HCT116 (cell line): ENCODE results near the gene SUN3. TPM values are rescaled to one million over a fixed set of nuclear protein-coding genes. Genes with fewer than 3 reads are reported as not detected.

ENCODE experiments used
- ATAC-seq: fragments of 200-7000 bp; cut with Tn5 transposase; 2 replicates; pipeline ENCODE4 v1.9.1; 2020; ENCODE audit warnings: mild to moderate bottlenecking, moderate library complexity
- BruUV-seq: library from RNA; stranded (reverse); fragments of 400-500 nt; replicated peaks from 2 replicates; lab custom pipeline; 2021; lab: Mats Ljungman, UMichigan
- CTCF ChIA-PET: fragments of 300-600 bp; sonication (Branson Sonifier 250); formaldehyde crosslinking; loops from one replicate; lab custom pipeline; 2021; ENCODE audit warnings: antibody characterized with exemption; lab: Charles Lee
- POLR2A ChIA-PET: fragments of 300-600, 350-600 bp; sonication (Branson Sonifier 250); formaldehyde crosslinking; loops from one replicate; lab custom pipeline; 2021; ENCODE audit warnings: antibody characterized with exemption; lab: Charles Lee
- RAD21 ChIA-PET, 2 experiments: fragments of 300-600 bp; sonication (Branson Sonifier 250); formaldehyde crosslinking; loops; one replicate each; lab custom pipeline; 2023; ENCODE audit warnings: low total read pairs in 2 of 2; ENCODE audit not compliant: uncharacterized antibody in 2 of 2, unreplicated experiment in 2 of 2, low non-redundant PET in 1 of 2; lab: Charles Lee
- DNase-seq: peaks from one replicate; pipeline ENCODE4 v3.0.0-alpha.2; 2010; ENCODE audit warnings: low read depth, low spot score
- H2AFZ ChIP-seq: fragments of 200-600 bp; shearing (Covaris generic), sonication (generic); 2 replicates; pipeline ENCODE4 v1.6.1; 2017; ENCODE audit warnings: low read depth, mixed run types, mixed read lengths, antibody characterized with exemption, low read length; ENCODE audit not compliant: poor library complexity, severe bottlenecking
- H3K27ac ChIP-seq: 2 replicates; pipeline ENCODE4 v1.5.1; 2012; ENCODE audit warnings: low read depth, low read length
- H3K27me3 ChIP-seq: fragments of 200-600 bp; sonication (generic); 2 replicates; pipeline ENCODE4 v1.6.1; 2016; ENCODE audit warnings: mixed run types, low read length, mixed read lengths; ENCODE audit not compliant: insufficient read depth
- H3K36me3 ChIP-seq, 2 experiments: fragments of 200-500 bp in 1 of 2; fragments of 200-600 bp in 1 of 2; sonication (Bioruptor generic) in 1 of 2; sonication (generic) in 1 of 2; 2 replicates each; pipeline versions ENCODE4 v1.5.1 to v1.6.1; 2014 to 2016; ENCODE audit warnings: low read length in 2 of 2, inconsistent platforms in 1 of 2, mixed read lengths in 1 of 2, mixed run types in 1 of 2; ENCODE audit not compliant: insufficient read depth in 2 of 2, control insufficient read depth in 1 of 2
- H3K4me1 ChIP-seq, 2 experiments: fragments of 200-600 bp in 1 of 2; sonication (generic) in 1 of 2; 2 replicates each; pipeline versions ENCODE4 v1.5.1 to v1.6.1; 2012 to 2017; ENCODE audit warnings: low read length in 2 of 2, inconsistent platforms in 1 of 2, mild to moderate bottlenecking in 1 of 2, mixed read lengths in 1 of 2, mixed run types in 1 of 2, moderate library complexity in 1 of 2; ENCODE audit not compliant: insufficient read depth in 2 of 2, control insufficient read depth in 1 of 2
- H3K4me2 ChIP-seq: fragments of 200-600 bp; sonication (generic); 2 replicates; pipeline ENCODE4 v1.6.1; 2017; ENCODE audit warnings: mixed run types, low read length, mixed read lengths
- H3K4me3 ChIP-seq, 2 experiments: fragments of 200-600 bp in 1 of 2; sonication (generic) in 1 of 2; replicated peaks in 1 of 2; 2 replicates each; pipeline ENCODE4 v1.5.1; 2011 to 2016; ENCODE audit warnings: low read length in 2 of 2, control low read depth in 1 of 2, low read depth in 1 of 2, mild to moderate bottlenecking in 1 of 2, mixed read lengths in 1 of 2, mixed run types in 1 of 2
- H3K79me2 ChIP-seq: fragments of 200-600 bp; sonication (generic); 2 replicates; pipeline ENCODE4 v1.6.1; 2017; ENCODE audit warnings: mild to moderate bottlenecking, mixed run types, low read length, moderate library complexity, mixed read lengths; ENCODE audit not compliant: insufficient read depth
- H3K9ac ChIP-seq: fragments of 200-600 bp; sonication (generic); 2 replicates; pipeline ENCODE4 v1.6.1; 2016; ENCODE audit warnings: low read length, mixed read lengths
- H3K9me2 ChIP-seq: fragments of 200-600 bp; sonication (generic), shearing (Covaris generic); 2 replicates; pipeline ENCODE4 v1.6.1; 2017; ENCODE audit warnings: mixed run types, mild to moderate bottlenecking, moderate library complexity; ENCODE audit not compliant: insufficient read depth
- H3K9me3 ChIP-seq, 2 experiments: fragments of 200-500 bp in 1 of 2; fragments of 200-600 bp in 1 of 2; sonication (Bioruptor generic) in 1 of 2; sonication (generic) in 1 of 2; 2 replicates each; pipeline ENCODE4 v1.6.1; 2014 to 2017; ENCODE audit warnings: low read length in 2 of 2, mixed read lengths in 2 of 2, inconsistent platforms in 1 of 2, low read depth in 1 of 2, mild to moderate bottlenecking in 1 of 2, mixed run types in 1 of 2, moderate library complexity in 1 of 2; ENCODE audit not compliant: control insufficient read depth in 1 of 2, insufficient read depth in 1 of 2
- H4K20me1 ChIP-seq: fragments of 200-600 bp; sonication (generic), shearing (Covaris generic); 2 replicates; pipeline ENCODE4 v1.6.1; 2017; ENCODE audit warnings: mixed run types, mild to moderate bottlenecking, moderate library complexity; ENCODE audit not compliant: insufficient read depth
- CBX3 ChIP-seq: IDR thresholded peaks from 2 replicates; pipeline ENCODE4 v1.6.1; 2012; ENCODE audit warnings: low read depth
- CEBPB ChIP-seq: IDR thresholded peaks from 2 replicates; pipeline ENCODE4 v1.6.1; 2012; ENCODE audit warnings: low read depth
- ELF1 ChIP-seq: IDR thresholded peaks from 2 replicates; pipeline ENCODE4 v1.6.1; 2012; ENCODE audit warnings: low read depth, borderline replicate concordance
- EZH2 ChIP-seq: fragments of 200-600 bp; sonication (generic); IDR thresholded peaks from 2 replicates; pipeline ENCODE4 v1.6.1; 2017; ENCODE audit warnings: antibody characterized with exemption, mixed run types
- EZH2phosphoT487 ChIP-seq: fragments of 200-600 bp; IDR thresholded peaks from 2 replicates; pipeline ENCODE4 v1.6.1; 2018; ENCODE audit warnings: antibody characterized with exemption, borderline replicate concordance
- FOSL1 ChIP-seq: IDR thresholded peaks from 2 replicates; pipeline ENCODE4 v1.6.1; 2012; ENCODE audit warnings: low read depth
- JUND ChIP-seq: IDR thresholded peaks from 2 replicates; pipeline ENCODE4 v1.6.1; 2012
- POLR2A ChIP-seq: IDR thresholded peaks from 2 replicates; pipeline ENCODE4 v1.7.0; 2011; ENCODE audit warnings: borderline replicate concordance; ENCODE audit not compliant: insufficient read depth, insufficient read length; ENCODE audit errors: extremely low read depth
- POLR2AphosphoS5 ChIP-seq: IDR thresholded peaks from 2 replicates; pipeline ENCODE4 v1.6.1; 2011; ENCODE audit warnings: mild to moderate bottlenecking, low read depth, low read length, moderate library complexity
- SIN3A ChIP-seq: IDR thresholded peaks from 2 replicates; pipeline ENCODE4 v1.6.1; 2012; ENCODE audit warnings: low read depth
- SP1 ChIP-seq: IDR thresholded peaks from 2 replicates; pipeline ENCODE4 v1.6.1; 2012; ENCODE audit warnings: low read depth
- SRF ChIP-seq: IDR thresholded peaks from 2 replicates; pipeline ENCODE4 v1.6.1; 2012; ENCODE audit warnings: low read depth
- TCF7L2 ChIP-seq: IDR thresholded peaks from 2 replicates; pipeline ENCODE4 v1.7.0; 2011; ENCODE audit warnings: borderline replicate concordance, inconsistent platforms; ENCODE audit not compliant: insufficient read depth, insufficient read length; ENCODE audit errors: extremely low read depth
- ZFX ChIP-seq: fragments of 450-650 bp; IDR thresholded peaks from 2 replicates; pipeline ENCODE4 v1.6.1; 2017
- ZNF274 ChIP-seq: fragments of 200-500 bp; sonication (Bioruptor generic); IDR thresholded peaks from 2 replicates; pipeline ENCODE4 v1.6.1; 2014; ENCODE audit warnings: mild to moderate bottlenecking, low read depth, low read length, inconsistent platforms
- intact Hi-C: fragments of 100-400 bp; cut with micrococcal nuclease; formaldehyde crosslinking; loops from 2 replicates; pipeline ENCODE4 v1.10.0; 2022
- total RNA-seq: library from RNA; stranded (reverse); gene quantifications from one replicate; pipeline ENCODE4 v1.2.1, GENCODE V29; 2021; ENCODE audit not compliant: unreplicated experiment
- TF ChIP-seq, protein P1 (sequence below): IDR thresholded peaks from 2 replicates; pipeline ENCODE4 v1.6.1; 2012; ENCODE audit warnings: low read depth
- TF ChIP-seq, protein P2 (sequence below): IDR thresholded peaks from 2 replicates; pipeline ENCODE4 v1.6.1; 2012
- TF ChIP-seq, protein P3 (sequence below): IDR thresholded peaks from 2 replicates; pipeline ENCODE4 v1.6.1; 2012
- TF ChIP-seq, protein P4 (sequence below), 3 experiments: fragments of 200-600 bp in 1 of 3; sonication (generic) in 1 of 3; IDR thresholded peaks in 2 of 3; conservative IDR thresholded peaks in 1 of 3; 2 replicates each; pipeline ENCODE4 v1.5.1; 2012 to 2017; ENCODE audit warnings: low read depth in 2 of 3, low read length in 2 of 3, antibody characterized with exemption in 1 of 3, borderline replicate concordance in 1 of 3, control low read depth in 1 of 3, mild to moderate bottlenecking in 1 of 3, mixed read lengths in 1 of 3, mixed run types in 1 of 3, moderate library complexity in 1 of 3; ENCODE audit not compliant: insufficient read depth in 1 of 3
- TF ChIP-seq, protein P5 (sequence below): IDR thresholded peaks from 2 replicates; pipeline ENCODE4 v1.6.1; 2011; ENCODE audit warnings: mild to moderate bottlenecking, low read length, moderate library complexity; ENCODE audit not compliant: insufficient replicate concordance; ENCODE audit errors: extremely low read depth

The SUN3 gene
- total RNA-seq, 1 experiment from 2014 or later, result 4.5 TPM

DNA sequence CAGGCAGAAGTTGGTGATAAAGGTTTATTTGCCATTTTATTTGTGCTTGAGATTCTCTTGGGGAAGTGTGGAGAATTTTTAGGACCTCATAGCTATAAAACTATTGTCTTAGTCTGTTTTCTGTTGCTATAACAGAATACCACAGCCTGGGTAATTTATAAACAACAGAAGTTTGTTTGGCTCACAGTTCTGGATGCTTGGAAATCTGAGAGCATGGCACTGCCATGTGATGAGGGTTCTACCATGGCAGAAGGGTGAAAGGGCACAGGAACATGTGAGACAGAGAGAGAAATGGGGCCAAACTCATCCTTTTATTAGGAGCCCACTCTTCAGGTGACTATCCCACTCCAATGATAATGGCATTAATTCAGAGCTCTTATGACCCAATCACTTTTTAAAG lies 12.3 kb downstream of the SUN3 start (continued):
- TF ChIP-seq POLR2AphosphoS5, result no peak
- TF ChIP-seq, all 23 proteins: peak for 0

DNA sequence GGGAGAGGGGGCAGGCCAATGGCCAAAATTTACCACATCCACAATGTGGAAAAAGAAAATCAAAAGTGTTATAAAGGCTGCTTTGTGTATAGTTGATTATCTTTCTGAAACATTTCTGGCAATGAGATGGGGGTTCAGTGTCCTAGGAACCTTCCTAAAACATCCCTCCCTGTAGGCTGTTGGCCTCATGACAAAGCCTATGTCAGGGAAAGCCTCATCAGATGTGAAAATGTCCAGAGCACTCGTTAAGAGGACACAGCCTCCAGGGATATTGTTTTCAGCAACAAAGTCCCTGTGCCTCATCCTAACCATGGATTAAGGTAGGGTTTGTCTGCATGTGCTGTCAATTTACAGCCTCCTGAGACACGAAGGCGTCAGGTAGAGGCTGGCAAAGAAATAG lies 17.0 kb downstream of the SUN3 start:
- Histone ChIP-seq H3K27ac (no peak overlapping the region), H3K9ac (no peak overlapping the region), H3K4me3 (no peak overlapping the region), H3K9me3 (no peaks in the 10 kb centered on the region), H3K4me1 (no peaks in the 10 kb centered on the region), H3K4me2 (no peak overlapping the region), H3K9me2 (no peaks in the 10 kb centered on the region), H4K20me1 (no peaks in the 10 kb centered on the region), H3K27me3 (no peaks in the 10 kb centered on the region), H3K79me2 (no peaks in the 10 kb centered on the region), H2AFZ (no peak overlapping the region), H3K36me3 (no peaks in the 10 kb centered on the region)
- TF ChIP-seq POLR2A (no peak), TCF7L2 (no peak), ZFX (no peak), SRF (no peak), ZNF274 (no peak), POLR2AphosphoS5 (no peak), SP1 (no peak), EZH2 (no peak), JUND (no peak), SIN3A (no peak), EZH2phosphoT487 (no peak), CBX3 (no peak), ELF1 (no peak), FOSL1 (no peak), CEBPB (no peak)
- TF ChIP-seq, protein P1, sequence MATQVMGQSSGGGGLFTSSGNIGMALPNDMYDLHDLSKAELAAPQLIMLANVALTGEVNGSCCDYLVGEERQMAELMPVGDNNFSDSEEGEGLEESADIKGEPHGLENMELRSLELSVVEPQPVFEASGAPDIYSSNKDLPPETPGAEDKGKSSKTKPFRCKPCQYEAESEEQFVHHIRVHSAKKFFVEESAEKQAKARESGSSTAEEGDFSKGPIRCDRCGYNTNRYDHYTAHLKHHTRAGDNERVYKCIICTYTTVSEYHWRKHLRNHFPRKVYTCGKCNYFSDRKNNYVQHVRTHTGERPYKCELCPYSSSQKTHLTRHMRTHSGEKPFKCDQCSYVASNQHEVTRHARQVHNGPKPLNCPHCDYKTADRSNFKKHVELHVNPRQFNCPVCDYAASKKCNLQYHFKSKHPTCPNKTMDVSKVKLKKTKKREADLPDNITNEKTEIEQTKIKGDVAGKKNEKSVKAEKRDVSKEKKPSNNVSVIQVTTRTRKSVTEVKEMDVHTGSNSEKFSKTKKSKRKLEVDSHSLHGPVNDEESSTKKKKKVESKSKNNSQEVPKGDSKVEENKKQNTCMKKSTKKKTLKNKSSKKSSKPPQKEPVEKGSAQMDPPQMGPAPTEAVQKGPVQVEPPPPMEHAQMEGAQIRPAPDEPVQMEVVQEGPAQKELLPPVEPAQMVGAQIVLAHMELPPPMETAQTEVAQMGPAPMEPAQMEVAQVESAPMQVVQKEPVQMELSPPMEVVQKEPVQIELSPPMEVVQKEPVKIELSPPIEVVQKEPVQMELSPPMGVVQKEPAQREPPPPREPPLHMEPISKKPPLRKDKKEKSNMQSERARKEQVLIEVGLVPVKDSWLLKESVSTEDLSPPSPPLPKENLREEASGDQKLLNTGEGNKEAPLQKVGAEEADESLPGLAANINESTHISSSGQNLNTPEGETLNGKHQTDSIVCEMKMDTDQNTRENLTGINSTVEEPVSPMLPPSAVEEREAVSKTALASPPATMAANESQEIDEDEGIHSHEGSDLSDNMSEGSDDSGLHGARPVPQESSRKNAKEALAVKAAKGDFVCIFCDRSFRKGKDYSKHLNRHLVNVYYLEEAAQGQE, result no peak
- TF ChIP-seq, protein P2, sequence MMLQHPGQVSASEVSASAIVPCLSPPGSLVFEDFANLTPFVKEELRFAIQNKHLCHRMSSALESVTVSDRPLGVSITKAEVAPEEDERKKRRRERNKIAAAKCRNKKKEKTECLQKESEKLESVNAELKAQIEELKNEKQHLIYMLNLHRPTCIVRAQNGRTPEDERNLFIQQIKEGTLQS, result no peak
- TF ChIP-seq, protein P3, sequence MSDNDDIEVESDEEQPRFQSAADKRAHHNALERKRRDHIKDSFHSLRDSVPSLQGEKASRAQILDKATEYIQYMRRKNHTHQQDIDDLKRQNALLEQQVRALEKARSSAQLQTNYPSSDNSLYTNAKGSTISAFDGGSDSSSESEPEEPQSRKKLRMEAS, result no peak
- TF ChIP-seq, protein P4, sequence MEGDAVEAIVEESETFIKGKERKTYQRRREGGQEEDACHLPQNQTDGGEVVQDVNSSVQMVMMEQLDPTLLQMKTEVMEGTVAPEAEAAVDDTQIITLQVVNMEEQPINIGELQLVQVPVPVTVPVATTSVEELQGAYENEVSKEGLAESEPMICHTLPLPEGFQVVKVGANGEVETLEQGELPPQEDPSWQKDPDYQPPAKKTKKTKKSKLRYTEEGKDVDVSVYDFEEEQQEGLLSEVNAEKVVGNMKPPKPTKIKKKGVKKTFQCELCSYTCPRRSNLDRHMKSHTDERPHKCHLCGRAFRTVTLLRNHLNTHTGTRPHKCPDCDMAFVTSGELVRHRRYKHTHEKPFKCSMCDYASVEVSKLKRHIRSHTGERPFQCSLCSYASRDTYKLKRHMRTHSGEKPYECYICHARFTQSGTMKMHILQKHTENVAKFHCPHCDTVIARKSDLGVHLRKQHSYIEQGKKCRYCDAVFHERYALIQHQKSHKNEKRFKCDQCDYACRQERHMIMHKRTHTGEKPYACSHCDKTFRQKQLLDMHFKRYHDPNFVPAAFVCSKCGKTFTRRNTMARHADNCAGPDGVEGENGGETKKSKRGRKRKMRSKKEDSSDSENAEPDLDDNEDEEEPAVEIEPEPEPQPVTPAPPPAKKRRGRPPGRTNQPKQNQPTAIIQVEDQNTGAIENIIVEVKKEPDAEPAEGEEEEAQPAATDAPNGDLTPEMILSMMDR (IDR thresholded peaks at IDR 0.05 in 2 of 3, conservative IDR thresholded peaks at IDR 0.05 in 1 of 3; ENCODE audit: borderline replicate concordance in 1 of 3, insufficient read depth in 1 of 3, low read depth in 2 of 3, low read length in 2 of 3), result no peak
- TF ChIP-seq, protein P5, sequence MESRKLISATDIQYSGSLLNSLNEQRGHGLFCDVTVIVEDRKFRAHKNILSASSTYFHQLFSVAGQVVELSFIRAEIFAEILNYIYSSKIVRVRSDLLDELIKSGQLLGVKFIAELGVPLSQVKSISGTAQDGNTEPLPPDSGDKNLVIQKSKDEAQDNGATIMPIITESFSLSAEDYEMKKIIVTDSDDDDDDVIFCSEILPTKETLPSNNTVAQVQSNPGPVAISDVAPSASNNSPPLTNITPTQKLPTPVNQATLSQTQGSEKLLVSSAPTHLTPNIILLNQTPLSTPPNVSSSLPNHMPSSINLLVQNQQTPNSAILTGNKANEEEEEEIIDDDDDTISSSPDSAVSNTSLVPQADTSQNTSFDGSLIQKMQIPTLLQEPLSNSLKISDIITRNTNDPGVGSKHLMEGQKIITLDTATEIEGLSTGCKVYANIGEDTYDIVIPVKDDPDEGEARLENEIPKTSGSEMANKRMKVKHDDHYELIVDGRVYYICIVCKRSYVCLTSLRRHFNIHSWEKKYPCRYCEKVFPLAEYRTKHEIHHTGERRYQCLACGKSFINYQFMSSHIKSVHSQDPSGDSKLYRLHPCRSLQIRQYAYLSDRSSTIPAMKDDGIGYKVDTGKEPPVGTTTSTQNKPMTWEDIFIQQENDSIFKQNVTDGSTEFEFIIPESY, result no peak
- DNase-seq (no peak), ATAC-seq (no peak)
- RAD21 ChIA-PET, result no interaction called here
- CTCF ChIA-PET, result no interaction called here
- POLR2A ChIA-PET, result no interaction called here
- no TSS peak for BruUV-seq
- intact Hi-C loops, result no loop called here
